Measurements from ENCODE around the gene KRTAP19-4. TPM values are rescaled to one million over a fixed set of nuclear protein-coding genes. Genes with fewer than 3 reads are reported as not detected.

KRTAP19-4 gene
- total RNA-seq, 1 experiment from 2014 or later: not detected

DNA sequence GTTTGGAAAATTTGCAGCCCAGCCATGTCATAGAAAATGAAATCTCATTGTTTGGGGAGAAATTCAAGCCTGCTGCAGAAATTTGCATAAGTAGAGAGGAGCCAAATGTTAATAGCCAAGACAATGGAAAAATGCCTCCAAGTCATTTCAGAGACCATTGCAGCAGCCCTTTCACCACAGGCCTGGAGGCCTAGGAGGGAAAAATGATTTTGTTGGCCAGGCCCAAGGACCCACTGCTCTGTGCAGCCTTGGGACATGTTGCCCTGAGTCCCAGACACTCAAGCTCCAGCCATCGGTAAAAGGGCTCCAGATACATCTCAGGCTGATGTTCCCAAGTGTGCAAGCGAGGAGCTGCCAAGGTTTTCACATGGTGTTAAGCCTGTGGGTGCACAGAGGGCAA, 10.8 kb downstream of the KRTAP19-4 start:
- H3K36me3 Mint-ChIP-seq (ENCODE audit: insufficient read depth, unreplicated experiment): no peaks in the 10 kb centered on the region
- intact Hi-C loops (cut with micrococcal nuclease): no loop called here
- H3K9me3 Mint-ChIP-seq (ENCODE audit: unreplicated experiment): peaks cover 9% of the 10 kb centered on the region
- POLR2A ChIA-PET: interaction anchor here (0.7 kb wide), 1 partner anchor 210 kb away, joined by 3 read pairs; no protein-coding TSS in a partner anchor
- no peak overlapping the region for H3K4me3 Mint-ChIP-seq (ENCODE audit: unreplicated experiment)
- CTCF ChIA-PET: interaction anchor here (1.1 kb wide), 1 partner anchor 10 kb away, joined by 3 read pairs; no protein-coding TSS in a partner anchor
- BruUV-seq (replicated peaks): no TSS peak
- H3K4me1 Mint-ChIP-seq (ENCODE audit: insufficient read depth, unreplicated experiment): no peaks in the 10 kb centered on the region
- TF ChIP-seq, protein P1, sequence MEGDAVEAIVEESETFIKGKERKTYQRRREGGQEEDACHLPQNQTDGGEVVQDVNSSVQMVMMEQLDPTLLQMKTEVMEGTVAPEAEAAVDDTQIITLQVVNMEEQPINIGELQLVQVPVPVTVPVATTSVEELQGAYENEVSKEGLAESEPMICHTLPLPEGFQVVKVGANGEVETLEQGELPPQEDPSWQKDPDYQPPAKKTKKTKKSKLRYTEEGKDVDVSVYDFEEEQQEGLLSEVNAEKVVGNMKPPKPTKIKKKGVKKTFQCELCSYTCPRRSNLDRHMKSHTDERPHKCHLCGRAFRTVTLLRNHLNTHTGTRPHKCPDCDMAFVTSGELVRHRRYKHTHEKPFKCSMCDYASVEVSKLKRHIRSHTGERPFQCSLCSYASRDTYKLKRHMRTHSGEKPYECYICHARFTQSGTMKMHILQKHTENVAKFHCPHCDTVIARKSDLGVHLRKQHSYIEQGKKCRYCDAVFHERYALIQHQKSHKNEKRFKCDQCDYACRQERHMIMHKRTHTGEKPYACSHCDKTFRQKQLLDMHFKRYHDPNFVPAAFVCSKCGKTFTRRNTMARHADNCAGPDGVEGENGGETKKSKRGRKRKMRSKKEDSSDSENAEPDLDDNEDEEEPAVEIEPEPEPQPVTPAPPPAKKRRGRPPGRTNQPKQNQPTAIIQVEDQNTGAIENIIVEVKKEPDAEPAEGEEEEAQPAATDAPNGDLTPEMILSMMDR (IDR thresholded peaks at IDR 0.05; ENCODE audit: unreplicated experiment): no peak
- H3K27ac Mint-ChIP-seq (ENCODE audit: low read depth, unreplicated experiment): no peak overlapping the region
- no peak for DNase-seq (ENCODE audit: unreplicated experiment)
- peaks cover 30% of the 10 kb centered on the region for H3K27me3 Mint-ChIP-seq (ENCODE audit: insufficient read depth, unreplicated experiment)

- BruUV-seq (replicated peaks): no TSS peak
- no peak overlapping the region for H3K27ac Mint-ChIP-seq (ENCODE audit: low read depth, unreplicated experiment)
- TF ChIP-seq, protein P1 (IDR thresholded peaks at IDR 0.05; ENCODE audit: unreplicated experiment): no peak
- H3K4me3 Mint-ChIP-seq (ENCODE audit: unreplicated experiment): no peak overlapping the region
- CTCF ChIA-PET: no interaction called here
- H3K36me3 Mint-ChIP-seq (ENCODE audit: insufficient read depth, unreplicated experiment): no peaks in the 10 kb centered on the region
- no peaks in the 10 kb centered on the region for H3K4me1 Mint-ChIP-seq (ENCODE audit: insufficient read depth, unreplicated experiment)
- peaks cover 9% of the 10 kb centered on the region for H3K9me3 Mint-ChIP-seq (ENCODE audit: unreplicated experiment)
- intact Hi-C loops (cut with micrococcal nuclease): no loop called here
- DNase-seq (ENCODE audit: unreplicated experiment): peak; percentile 3
- POLR2A ChIA-PET: interaction anchor here (1.3 kb wide), 1 partner anchor 9 kb away, joined by 5 read pairs; the partner anchor contains the start of gene KRTAP19-3
- peaks cover 33% of the 10 kb centered on the region for H3K27me3 Mint-ChIP-seq (ENCODE audit: insufficient read depth, unreplicated experiment)
Observed at GRCh38 chr21:30482130-30482529, 14.8 kb downstream of the KRTAP19-4 start.

GRCh38 chr21:30480145-30480544, 16.8 kb downstream of the KRTAP19-4 start, which contains the start of gene KRTAP19-1:
Gene KRTAP19-1, minus strand, starts transcription at chr21:30480367. Its CDS starts 50 bp downstream, at chr21:30480317.
- no TSS peak for BruUV-seq (replicated peaks)
- Mint-ChIP-seq H3K36me3 (ENCODE audit: insufficient read depth, unreplicated experiment) (no peaks in the 10 kb centered on the region), H3K27me3 (ENCODE audit: insufficient read depth, unreplicated experiment) (peaks cover 42% of the 10 kb centered on the region), H3K4me1 (ENCODE audit: insufficient read depth, unreplicated experiment) (no peaks in the 10 kb centered on the region), H3K9me3 (ENCODE audit: unreplicated experiment) (no peaks in the 10 kb centered on the region), H3K4me3 (ENCODE audit: unreplicated experiment) (no peak within 1 kb of the TSS), H3K27ac (ENCODE audit: low read depth, unreplicated experiment) (no peak within 1 kb of the TSS)
- intact Hi-C loops (cut with micrococcal nuclease): no loop called here
- CTCF ChIA-PET: interaction anchor here (0.7 to 0.9 kb wide), 2 partner anchors 19 to 1008 kb away, joined by 3 to 4 read pairs; no protein-coding TSS in a partner anchor
- no peak for DNase-seq (ENCODE audit: unreplicated experiment)
- POLR2A ChIA-PET: no interaction called here
- TF ChIP-seq, protein P1 (IDR thresholded peaks at IDR 0.05; ENCODE audit: unreplicated experiment): no peak

GRCh38 chr21:30479259-30479658, 17.7 kb downstream of the KRTAP19-4 start:
- TF ChIP-seq, protein P1 (IDR thresholded peaks at IDR 0.05; ENCODE audit: unreplicated experiment): no peak
- ChIA-PET POLR2A (no interaction called here), CTCF (interaction anchor here (0.7 to 1.0 kb wide), 2 partner anchors 15 to 1007 kb away, joined by 4 read pairs; no protein-coding TSS in a partner anchor)

More at GRCh38 chr21:30479259-30479658, 17.7 kb downstream of the KRTAP19-4 start:
- no peak overlapping the region for H3K4me3 Mint-ChIP-seq (ENCODE audit: unreplicated experiment)
- no peaks in the 10 kb centered on the region for H3K9me3 Mint-ChIP-seq (ENCODE audit: unreplicated experiment)
- H3K4me1 Mint-ChIP-seq (ENCODE audit: insufficient read depth, unreplicated experiment): no peaks in the 10 kb centered on the region
- no peak overlapping the region for H3K27ac Mint-ChIP-seq (ENCODE audit: low read depth, unreplicated experiment)
- intact Hi-C loops (cut with micrococcal nuclease): no loop called here
- peaks cover 46% of the 10 kb centered on the region for H3K27me3 Mint-ChIP-seq (ENCODE audit: insufficient read depth, unreplicated experiment)
- no TSS peak for BruUV-seq (replicated peaks)
- no peak for DNase-seq (ENCODE audit: unreplicated experiment)
- H3K36me3 Mint-ChIP-seq (ENCODE audit: insufficient read depth, unreplicated experiment): no peaks in the 10 kb centered on the region

All from MCF 10A (cell line).